Adrenal gland (tissue), 5 donors: ENCODE results near the gene DARS2.

Experiments used
- CTCF ChIP-seq, 6 experiments: fragments of 450-650 bp in 4 of 6; fragments of 200-600 bp in 2 of 6; sonication (generic) in 1 of 6; IDR thresholded peaks; 1 replicate in 5 of 6; 2 replicates in 1 of 6; pipeline versions ENCODE4 v1.5.1 to v1.8.0; 2016 to 2021; ENCODE audit warnings: antibody characterized with exemption in 6 of 6, mild to moderate bottlenecking in 2 of 6, moderate library complexity in 1 of 6
- POLR2A ChIP-seq, 2 donors: fragments of 450-650 bp; IDR thresholded peaks; one replicate each; pipeline ENCODE4 v1.6.1; 2017; ENCODE audit warnings: antibody characterized with exemption in 2 of 2, mild to moderate bottlenecking in 2 of 2, moderate library complexity in 1 of 2
- donor health status: DM: no; HTN: no; CAD: no.

GRCh38 chr1:173889885-173890284, 65.4 kb downstream of the DARS2 start:
- TF ChIP-seq CTCF (IDR thresholded peaks at IDR 0.05) = no peak
- TF ChIP-seq POLR2A (IDR thresholded peaks at IDR 0.05) = no peak
